Measurements from ENCODE around the gene EXOSC7. TPM values are rescaled to one million over a fixed set of nuclear protein-coding genes. Genes with fewer than 3 reads are reported as not detected.
"Not testable (repeated sequence)": the region's sequence is repeated elsewhere in the genome, so short reads cannot be mapped to it uniquely, and the experiment has no call there.

Gene EXOSC7
- total RNA-seq = 27.3 TPM

- FAIRE-seq = no peak
- peak; percentile 95 for DNase-seq (ENCODE audit: low spot score in 2 of 2)
Measured at GRCh38 chr3:44976002-44976815, at the start of gene EXOSC7, which contains the start of gene ZDHHC3. TSS of gene EXOSC7 (plus strand) at chr3:44976244. CDS start at chr3:44976278, 34 bp downstream. TSS of gene ZDHHC3 (minus strand) at chr3:44976174. CDS start at chr3:44959436, 16,738 bp downstream.

DNA sequence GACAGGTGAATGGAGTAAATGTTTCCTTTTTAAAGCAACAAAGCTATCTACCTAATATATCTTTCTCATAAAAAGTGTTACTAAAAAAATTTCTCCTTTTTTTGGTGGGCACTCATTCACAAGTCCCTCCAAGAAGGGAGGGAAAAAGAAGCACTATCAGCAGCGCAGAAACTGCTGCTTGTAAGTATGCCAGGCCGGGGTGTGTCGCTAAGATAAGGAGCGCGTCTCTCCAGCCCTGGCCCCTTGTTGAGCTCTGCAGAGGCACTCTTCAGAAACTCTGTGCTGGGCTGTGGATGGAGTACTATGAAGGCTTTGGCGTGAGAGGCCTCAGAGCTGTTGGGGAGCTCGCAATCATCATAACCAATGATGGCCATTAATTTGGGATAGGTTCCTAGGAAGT is 49.1 kb upstream of the EXOSC7 start:
- FAIRE-seq = no peak
- DNase-seq (ENCODE audit: low spot score in 2 of 2) = no peak

DNA sequence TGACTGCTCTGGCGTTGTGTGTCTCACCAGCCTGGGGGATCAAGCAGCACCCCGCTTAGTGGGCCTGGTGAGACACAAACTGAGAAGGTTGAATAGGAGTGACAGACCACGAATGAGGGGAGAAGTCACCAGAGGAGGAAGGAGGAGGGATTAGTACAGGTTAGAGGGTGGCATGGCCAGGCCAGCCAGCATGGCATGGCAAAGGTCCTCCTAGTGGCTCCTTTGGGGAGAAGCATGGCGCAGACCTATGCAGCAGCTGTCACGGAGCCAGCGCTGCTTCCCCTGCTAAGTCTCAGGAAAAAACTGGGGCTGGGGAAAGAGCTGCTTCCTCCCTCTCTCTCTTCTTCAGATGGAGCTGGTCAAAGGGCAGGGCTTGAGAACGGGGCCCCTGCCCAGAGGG is 48.7 kb upstream of the EXOSC7 start:
- DNase-seq (ENCODE audit: low spot score in 2 of 2) = no peak
- FAIRE-seq = no peak

- FAIRE-seq = no peak
- DNase-seq (ENCODE audit: low spot score in 2 of 2) = no peak
Measured at GRCh38 chr3:44929782-44930181, 46.3 kb upstream of the EXOSC7 start.

GRCh38 chr3:44930911-44931310 is 45.1 kb upstream of the EXOSC7 start:
- FAIRE-seq (no peak), DNase-seq (ENCODE audit: low spot score in 2 of 2) (no peak)

DNA sequence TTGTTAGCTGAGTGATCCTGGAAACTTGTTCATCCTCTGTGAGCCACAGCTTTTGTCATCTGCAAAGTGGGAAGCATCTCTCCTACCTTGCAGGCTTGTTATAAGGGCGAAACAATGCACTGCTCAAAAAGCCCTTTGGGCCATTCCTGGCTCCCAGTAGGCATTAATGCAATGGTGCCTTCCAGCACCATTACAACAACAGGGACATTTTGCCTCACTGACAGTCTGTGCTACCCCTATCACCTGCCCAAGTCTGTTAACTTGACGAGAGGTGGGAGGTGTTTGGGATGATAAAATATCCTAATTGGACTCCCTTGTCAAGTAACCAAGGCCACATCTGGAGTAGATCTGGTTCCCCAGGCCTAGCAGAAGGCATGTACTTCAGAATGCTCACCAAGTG is 44.3 kb upstream of the EXOSC7 start:
- DNase-seq (ENCODE audit: low spot score in 2 of 2) (no peak), FAIRE-seq (no peak)

DNA sequence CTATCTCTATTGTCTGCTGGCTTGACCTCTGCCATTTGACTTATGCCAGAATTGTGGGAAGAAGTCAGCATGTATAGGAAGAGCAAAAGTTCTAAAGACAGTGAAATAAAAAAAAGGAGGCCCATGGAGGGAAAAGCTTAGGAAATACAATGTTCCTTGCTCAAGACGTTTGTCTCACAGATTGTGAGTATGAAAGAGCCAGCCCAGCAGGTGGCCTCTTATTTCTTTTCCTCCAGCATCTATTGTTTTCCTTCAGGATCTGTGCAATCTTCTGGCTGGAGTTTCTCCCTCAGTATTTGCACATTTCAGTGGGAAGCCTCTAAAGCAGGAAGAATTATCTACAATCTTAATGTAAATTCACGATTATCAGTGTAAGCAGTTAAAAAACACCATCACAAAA is 43.8 kb upstream of the EXOSC7 start:
- FAIRE-seq = no peak

GRCh38 chr3:44932986-44933944 is 42.8 kb upstream of the EXOSC7 start:
- DNase-seq (ENCODE audit: low spot score in 2 of 2) (no peak), FAIRE-seq (no peak)

More for the DNA sequence above, 43.8 kb upstream of the EXOSC7 start:
- DNase-seq (ENCODE audit: low spot score in 2 of 2) = no peak

DNA sequence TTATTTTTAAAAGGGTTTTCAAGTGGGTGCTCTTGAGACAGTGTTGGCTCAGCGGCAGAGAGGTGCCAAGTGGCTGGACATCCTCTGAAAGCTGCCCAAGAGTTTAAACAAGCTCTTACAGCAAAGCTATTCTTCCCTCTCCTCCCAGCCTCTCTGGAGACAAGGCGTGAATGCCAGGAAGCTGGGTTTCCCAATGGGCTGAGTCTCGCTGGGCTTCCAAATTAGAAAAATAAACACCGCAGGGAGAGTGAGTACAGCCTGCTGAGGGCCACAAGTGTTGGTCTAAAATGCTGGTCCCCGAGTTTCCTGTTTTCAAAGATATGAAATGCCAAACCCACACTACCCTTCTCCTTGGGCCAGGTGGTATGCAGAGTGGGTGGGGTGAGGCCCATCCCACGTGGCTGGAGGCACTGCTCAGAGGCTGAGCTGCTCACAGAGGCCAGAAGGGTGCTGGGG is 36.4 kb upstream of the EXOSC7 start:
- peak in 1 of 2 donors; percentile 32 for DNase-seq (ENCODE audit: low spot score in 2 of 2)
- FAIRE-seq = no peak

GRCh38 chr3:44942202-44942921 is 33.7 kb upstream of the EXOSC7 start:
- DNase-seq (ENCODE audit: low spot score in 2 of 2) = no peak
- FAIRE-seq = no peak

DNA sequence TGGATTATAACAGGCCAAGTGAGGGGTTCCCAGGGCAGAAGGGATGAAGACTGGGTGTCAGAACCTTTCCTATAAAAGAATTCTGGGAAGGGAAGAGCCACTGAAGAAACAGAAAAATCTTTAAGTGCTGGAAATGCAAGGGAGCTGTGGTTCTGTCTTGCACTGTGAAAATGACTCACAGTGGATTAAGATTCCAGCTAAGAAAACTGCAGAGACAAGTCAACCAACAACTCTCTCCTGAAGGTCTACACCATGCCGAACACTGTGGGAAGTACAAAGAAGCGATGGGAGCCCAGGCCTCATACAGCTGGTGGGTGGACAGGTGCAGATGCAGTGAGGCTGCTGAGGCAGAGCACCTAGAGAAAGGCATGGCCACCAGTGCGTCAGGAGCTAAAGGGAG is 27.8 kb upstream of the EXOSC7 start:
- DNase-seq (ENCODE audit: low spot score in 2 of 2) (no peak), FAIRE-seq (no peak)

DNA sequence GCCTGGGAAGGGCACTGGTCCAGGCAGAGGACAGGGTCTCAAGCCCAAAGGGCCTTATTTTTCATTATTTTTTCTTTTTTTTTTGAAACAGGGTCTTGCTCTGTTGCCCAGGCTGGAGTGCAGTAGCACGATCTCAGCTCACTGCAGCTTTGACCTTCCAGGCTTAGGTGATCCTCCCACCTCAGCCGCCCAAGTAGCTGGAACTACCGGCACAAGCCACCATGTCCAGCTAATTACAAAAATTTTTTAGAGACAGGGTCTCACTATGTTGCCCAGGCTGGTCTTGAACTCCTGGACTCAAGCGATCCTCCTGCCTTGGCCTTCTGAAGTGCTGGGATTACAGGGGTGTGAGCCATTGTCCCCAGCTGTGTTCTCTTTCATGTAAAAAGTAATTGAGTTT is 26.3 kb upstream of the EXOSC7 start:
- not testable (repeated sequence) for FAIRE-seq; DNase-seq (ENCODE audit: low spot score in 2 of 2)

GRCh38 chr3:44950275-44950734 is 25.7 kb upstream of the EXOSC7 start:
- FAIRE-seq (no peak), DNase-seq (ENCODE audit: low spot score in 2 of 2) (no peak)

GRCh38 chr3:44952689-44953088 is 23.4 kb upstream of the EXOSC7 start:
- no peak for DNase-seq (ENCODE audit: low spot score in 2 of 2)
- no peak for FAIRE-seq

GRCh38 chr3:44954304-44954703 is 21.7 kb upstream of the EXOSC7 start:
- FAIRE-seq (no peak), DNase-seq (ENCODE audit: low spot score in 2 of 2) (no peak)

- DNase-seq (ENCODE audit: low spot score in 2 of 2) (no peak), FAIRE-seq (no peak)
Measured at GRCh38 chr3:44954962-44955361, 21.1 kb upstream of the EXOSC7 start.

- FAIRE-seq (no peak), DNase-seq (ENCODE audit: low spot score in 2 of 2) (no peak)
Measured at GRCh38 chr3:44955917-44956316, 20.1 kb upstream of the EXOSC7 start.

- DNase-seq (ENCODE audit: low spot score in 2 of 2) = no peak
- no peak for FAIRE-seq
Measured at GRCh38 chr3:44957986-44958385, 18.1 kb upstream of the EXOSC7 start.

GRCh38 chr3:44958386-44958785 is 17.7 kb upstream of the EXOSC7 start:
- DNase-seq (ENCODE audit: low spot score in 2 of 2) = no peak
- FAIRE-seq = no peak

GRCh38 chr3:44960387-44961026 is 15.5 kb upstream of the EXOSC7 start:
- FAIRE-seq (no peak), DNase-seq (ENCODE audit: low spot score in 2 of 2) (no peak)
